ENCODE measurements around the gene ZCCHC9.

ZCCHC9 gene

DNA sequence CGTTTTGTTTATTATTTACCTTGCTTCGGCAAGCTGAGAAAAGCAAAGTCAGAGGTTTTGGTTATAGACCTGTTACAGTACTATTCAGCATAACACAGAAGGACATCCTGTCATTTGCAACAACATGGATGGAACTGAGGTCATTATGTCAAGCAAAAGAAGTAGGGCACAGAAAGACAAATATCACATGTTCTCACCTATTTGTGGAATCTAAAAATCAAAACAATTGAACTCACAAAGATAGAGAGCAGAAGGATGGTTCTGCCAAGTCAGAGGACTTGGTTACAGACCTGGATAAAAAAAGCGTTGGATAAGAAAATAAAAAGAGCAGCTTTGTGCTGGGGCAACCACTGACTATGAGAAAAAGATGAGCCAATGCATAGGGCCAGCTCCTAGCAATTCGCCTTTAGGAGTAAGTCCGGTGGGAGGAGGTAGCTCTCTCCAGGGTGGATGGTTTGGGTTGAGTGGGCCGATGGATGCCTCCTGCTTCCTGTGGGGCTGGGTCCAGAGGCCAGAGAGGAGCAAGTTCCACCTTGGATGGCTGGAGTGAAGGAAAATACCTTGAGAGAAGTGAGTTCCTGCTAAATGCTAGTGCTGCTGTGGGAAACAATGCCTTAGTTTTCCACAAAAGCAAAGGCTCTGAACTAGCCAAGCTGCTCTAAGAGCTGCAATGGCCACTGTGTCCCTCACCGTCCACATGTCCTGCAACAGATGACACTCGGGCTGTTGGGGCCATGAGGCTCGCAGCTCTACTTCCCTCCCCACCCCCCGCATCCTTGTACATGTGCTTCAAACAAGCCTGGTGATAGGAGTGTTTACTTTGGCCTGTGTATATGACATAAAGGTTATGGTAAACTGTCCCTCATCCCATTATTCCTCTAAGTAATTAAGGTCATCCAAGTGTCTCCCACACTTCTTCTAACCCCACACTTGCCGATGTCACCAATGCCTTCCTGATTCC lies 54.2 kb downstream of the ZCCHC9 start:
- DNase-seq (ENCODE audit: low read depth in 3 of 3): no peak

DNA sequence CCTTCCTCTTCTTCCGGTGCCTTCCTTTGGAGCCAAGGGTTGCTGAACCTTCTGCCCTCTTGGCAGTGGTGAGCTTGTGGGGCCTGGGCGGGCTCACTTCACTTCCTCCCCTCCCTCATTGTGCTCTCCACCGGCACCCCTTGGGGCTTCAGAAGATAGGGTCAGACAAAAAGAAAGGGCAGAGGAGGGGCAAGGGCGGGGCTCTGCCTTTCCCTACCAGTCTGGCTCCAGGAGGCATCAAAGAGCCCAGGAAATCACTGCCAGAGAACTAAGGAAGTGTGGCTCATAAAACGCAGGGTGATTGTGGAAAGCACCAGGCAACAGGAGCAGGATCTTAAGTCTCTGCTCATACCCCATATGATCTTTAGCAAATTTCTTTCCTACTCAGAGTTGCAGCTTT lies 57.7 kb downstream of the ZCCHC9 start:
- DNase-seq (ENCODE audit: low read depth in 3 of 3): no peak

DNA sequence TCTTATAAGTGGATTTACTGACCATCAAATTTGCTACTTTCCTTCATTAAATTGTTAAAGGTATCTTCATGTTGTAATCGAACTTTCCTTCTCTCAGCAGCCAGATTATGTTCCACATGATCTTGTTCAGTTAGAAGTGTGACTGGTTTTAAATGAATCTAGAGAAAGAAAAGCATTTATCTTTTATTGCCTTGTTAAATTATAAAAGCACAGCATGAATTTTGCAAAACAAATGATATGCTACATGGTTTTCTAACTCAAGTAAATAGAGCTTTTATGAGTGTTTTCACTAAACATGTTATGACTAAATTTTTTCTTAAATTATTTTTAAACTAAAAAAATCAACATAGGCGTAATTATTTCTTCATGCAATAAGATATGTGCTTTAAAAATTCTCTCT lies 58.5 kb downstream of the ZCCHC9 start:
- DNase-seq (ENCODE audit: low read depth in 3 of 3): no peak

DNA sequence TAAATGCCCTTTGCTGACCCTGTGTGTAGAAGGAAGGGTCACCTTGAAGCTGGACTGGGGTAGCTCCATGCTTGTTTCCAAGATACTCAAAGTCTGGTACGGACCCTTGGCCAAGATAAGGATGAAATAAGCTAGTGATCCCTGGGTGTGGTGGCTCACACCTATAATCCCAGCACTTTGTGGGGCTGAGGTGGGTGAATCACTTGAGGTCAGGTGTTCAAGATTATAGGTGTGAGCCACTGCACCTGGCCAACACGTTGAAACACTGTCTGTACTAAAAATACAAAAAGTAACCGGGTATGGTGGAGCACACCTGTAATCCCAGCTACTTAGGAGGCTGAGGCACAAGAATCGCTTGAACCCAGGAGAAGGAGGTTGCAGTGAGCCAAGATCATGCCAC lies 59.3 kb downstream of the ZCCHC9 start:
- no peak for DNase-seq (ENCODE audit: low read depth in 3 of 3)

DNA sequence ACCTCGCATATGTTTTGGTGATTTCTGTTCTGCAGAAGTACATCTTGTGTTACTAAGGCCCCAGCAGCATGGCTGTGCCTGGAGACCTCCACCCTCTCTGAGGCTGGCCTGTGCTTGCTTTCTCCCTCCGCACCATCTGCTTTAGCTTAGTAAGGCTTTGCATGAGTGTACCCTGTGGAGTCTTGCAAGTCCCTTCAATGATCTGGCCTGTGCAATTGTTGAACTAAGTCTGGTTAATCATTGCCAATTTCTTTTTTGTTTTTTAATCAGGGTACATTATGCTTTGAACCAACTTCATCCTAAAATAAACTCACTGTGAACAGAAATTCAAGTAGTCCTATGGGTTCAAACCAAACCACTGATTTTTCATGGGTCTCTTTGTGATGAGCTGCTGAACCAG lies 60.2 kb downstream of the ZCCHC9 start:
- no peak for DNase-seq (ENCODE audit: low read depth in 3 of 3)
